K562 (cell line): ENCODE results near the gene LMAN2L.

ENCODE experiments used
- CBX2 ChIP-seq: fragments of 200-600 bp; sonication (generic); IDR thresholded peaks from one replicate; pipeline ENCODE4 v1.6.1; 2012; ENCODE audit warnings: mild to moderate bottlenecking, low read length, inconsistent platforms; ENCODE audit not compliant: insufficient read depth, poor library complexity, severe bottlenecking
- GABPA ChIP-seq: fragments of 200-800 bp; sonication (Bioruptor generic); conservative IDR thresholded peaks from 2 replicates; pipeline ENCODE4 v1.6.1; 2016; ENCODE audit warnings: low read depth, missing genetic modification characterization, missing compliant biosample characterization
- L3MBTL2 ChIP-seq: fragments of 450-650 bp; IDR thresholded peaks from 2 replicates; pipeline ENCODE4 v1.6.1; 2016; ENCODE audit warnings: mild to moderate bottlenecking, moderate library complexity
- POU5F1 ChIP-seq: fragments of 150-350 bp; IDR thresholded peaks from 2 replicates; pipeline ENCODE4 v1.6.1; 2014; ENCODE audit warnings: borderline replicate concordance, low read length, low read depth, mild to moderate bottlenecking; ENCODE audit not compliant: partially characterized antibody
- RFX5 ChIP-seq: IDR thresholded peaks from 2 replicates; pipeline ENCODE4 v1.6.1; 2011; ENCODE audit warnings: low read depth, mild to moderate bottlenecking, improper control_type of control experiment, low read length
- YY1 ChIP-seq, 3 experiments: IDR thresholded peaks; 2 replicates each; pipeline ENCODE4 v1.6.1; 2011; ENCODE audit warnings: low read length in 2 of 3, mild to moderate bottlenecking in 2 of 3, moderate library complexity in 2 of 3, borderline replicate concordance in 1 of 3, control low read depth in 1 of 3, low read depth in 1 of 3; ENCODE audit not compliant: insufficient read depth in 3 of 3, insufficient replicate concordance in 2 of 3, control insufficient read depth in 1 of 3, insufficient read length in 1 of 3; ENCODE audit errors: extremely low read depth in 1 of 3
- ZNF253 ChIP-seq: fragments of 250-450 bp; sonication (Bioruptor Pico); conservative IDR thresholded peaks from 2 replicates; pipeline ENCODE4 v1.6.1; 2021; ENCODE audit warnings: mild to moderate bottlenecking
- ZNF695 ChIP-seq: fragments of 450-650 bp; formaldehyde crosslinking; IDR thresholded peaks from 2 replicates; pipeline ENCODE4 v1.4.0; 2020; ENCODE audit warnings: mild to moderate bottlenecking, moderate library complexity
- TF ChIP-seq, protein P1 (sequence below): sonication (generic); formaldehyde crosslinking; IDR thresholded peaks from 2 replicates; pipeline ENCODE4 v1.8.1; 2023; ENCODE audit warnings: mild to moderate bottlenecking, missing genetic modification reagents
- TF ChIP-seq, protein P2 (sequence below), 2 experiments: fragments of 450-650 bp in 1 of 2; sonication (generic) in 1 of 2; formaldehyde crosslinking in 1 of 2; IDR thresholded peaks; 2 replicates each; pipeline versions ENCODE4 v1.7.1 to v1.9.0; 2016 to 2022; ENCODE audit warnings: inconsistent platforms in 1 of 2, mild to moderate bottlenecking in 1 of 2, missing genetic modification reagents in 1 of 2

DNA sequence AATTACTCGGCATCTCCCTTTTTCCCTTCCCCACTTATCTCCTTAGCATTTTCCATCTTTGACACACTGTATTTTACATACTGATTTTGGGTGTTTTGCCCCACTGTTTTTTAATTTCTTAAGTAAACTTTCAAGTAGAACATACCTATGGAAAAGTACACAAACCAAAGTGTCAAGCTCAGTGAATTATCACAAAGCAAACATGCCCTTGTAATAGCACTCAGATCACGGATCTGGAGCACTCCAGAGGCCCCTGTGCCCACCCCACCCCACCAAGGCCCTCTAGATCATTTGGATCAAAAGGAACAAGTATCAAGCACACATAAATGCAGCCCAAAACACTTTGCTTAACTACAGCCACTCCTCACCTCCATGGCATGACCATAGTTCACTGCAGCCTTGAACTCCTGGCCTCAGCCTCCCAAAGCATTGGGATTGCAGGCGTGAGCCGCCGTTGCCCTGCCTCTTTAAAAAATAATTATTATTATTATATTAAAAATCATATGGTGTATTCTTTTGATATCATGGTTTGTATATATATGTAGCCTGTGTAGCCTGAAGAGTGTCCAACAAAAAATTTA lies 59.2 kb downstream of the LMAN2L start:
- TF ChIP-seq, protein P1, sequence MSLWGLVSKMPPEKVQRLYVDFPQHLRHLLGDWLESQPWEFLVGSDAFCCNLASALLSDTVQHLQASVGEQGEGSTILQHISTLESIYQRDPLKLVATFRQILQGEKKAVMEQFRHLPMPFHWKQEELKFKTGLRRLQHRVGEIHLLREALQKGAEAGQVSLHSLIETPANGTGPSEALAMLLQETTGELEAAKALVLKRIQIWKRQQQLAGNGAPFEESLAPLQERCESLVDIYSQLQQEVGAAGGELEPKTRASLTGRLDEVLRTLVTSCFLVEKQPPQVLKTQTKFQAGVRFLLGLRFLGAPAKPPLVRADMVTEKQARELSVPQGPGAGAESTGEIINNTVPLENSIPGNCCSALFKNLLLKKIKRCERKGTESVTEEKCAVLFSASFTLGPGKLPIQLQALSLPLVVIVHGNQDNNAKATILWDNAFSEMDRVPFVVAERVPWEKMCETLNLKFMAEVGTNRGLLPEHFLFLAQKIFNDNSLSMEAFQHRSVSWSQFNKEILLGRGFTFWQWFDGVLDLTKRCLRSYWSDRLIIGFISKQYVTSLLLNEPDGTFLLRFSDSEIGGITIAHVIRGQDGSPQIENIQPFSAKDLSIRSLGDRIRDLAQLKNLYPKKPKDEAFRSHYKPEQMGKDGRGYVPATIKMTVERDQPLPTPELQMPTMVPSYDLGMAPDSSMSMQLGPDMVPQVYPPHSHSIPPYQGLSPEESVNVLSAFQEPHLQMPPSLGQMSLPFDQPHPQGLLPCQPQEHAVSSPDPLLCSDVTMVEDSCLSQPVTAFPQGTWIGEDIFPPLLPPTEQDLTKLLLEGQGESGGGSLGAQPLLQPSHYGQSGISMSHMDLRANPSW (CRISPR knock-in tag), result no peak
- TF ChIP-seq, protein P2, sequence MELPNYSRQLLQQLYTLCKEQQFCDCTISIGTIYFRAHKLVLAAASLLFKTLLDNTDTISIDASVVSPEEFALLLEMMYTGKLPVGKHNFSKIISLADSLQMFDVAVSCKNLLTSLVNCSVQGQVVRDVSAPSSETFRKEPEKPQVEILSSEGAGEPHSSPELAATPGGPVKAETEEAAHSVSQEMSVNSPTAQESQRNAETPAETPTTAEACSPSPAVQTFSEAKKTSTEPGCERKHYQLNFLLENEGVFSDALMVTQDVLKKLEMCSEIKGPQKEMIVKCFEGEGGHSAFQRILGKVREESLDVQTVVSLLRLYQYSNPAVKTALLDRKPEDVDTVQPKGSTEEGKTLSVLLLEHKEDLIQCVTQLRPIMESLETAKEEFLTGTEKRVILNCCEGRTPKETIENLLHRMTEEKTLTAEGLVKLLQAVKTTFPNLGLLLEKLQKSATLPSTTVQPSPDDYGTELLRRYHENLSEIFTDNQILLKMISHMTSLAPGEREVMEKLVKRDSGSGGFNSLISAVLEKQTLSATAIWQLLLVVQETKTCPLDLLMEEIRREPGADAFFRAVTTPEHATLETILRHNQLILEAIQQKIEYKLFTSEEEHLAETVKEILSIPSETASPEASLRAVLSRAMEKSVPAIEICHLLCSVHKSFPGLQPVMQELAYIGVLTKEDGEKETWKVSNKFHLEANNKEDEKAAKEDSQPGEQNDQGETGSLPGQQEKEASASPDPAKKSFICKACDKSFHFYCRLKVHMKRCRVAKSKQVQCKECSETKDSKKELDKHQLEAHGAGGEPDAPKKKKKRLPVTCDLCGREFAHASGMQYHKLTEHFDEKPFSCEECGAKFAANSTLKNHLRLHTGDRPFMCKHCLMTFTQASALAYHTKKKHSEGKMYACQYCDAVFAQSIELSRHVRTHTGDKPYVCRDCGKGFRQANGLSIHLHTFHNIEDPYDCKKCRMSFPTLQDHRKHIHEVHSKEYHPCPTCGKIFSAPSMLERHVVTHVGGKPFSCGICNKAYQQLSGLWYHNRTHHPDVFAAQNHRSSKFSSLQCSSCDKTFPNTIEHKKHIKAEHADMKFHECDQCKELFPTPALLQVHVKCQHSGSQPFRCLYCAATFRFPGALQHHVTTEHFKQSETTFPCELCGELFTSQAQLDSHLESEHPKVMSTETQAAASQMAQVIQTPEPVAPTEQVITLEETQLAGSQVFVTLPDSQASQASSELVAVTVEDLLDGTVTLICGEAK (IDR thresholded peaks at IDR 0.05), result no peak
- TF ChIP-seq, protein P2 (CRISPR knock-in tag; IDR thresholded peaks at IDR 0.05), result no peak
- TF ChIP-seq ZNF695 (no peak), CBX2 (no peak), RFX5 (no peak), L3MBTL2 (no peak), ZNF253 (CRISPR knock-in tag) (no peak), YY1 (IDR thresholded peaks at IDR 0.05; ENCODE audit: borderline replicate concordance in 1 of 3, control insufficient read depth in 1 of 3, extremely low read depth in 1 of 3, insufficient read depth in 3 of 3, insufficient read length in 1 of 3, insufficient replicate concordance in 2 of 3, low read depth in 1 of 3, low read length in 2 of 3) (no peak), POU5F1 (no peak), GABPA (no peak)
